Stomach (tissue), 9 donors: ENCODE data around the gene RAB5IF. TPM values are rescaled to one million over a fixed set of nuclear protein-coding genes. Genes with fewer than 3 reads are reported as not detected.

Experiments
- DNase-seq, 2 donors: peaks; one replicate each; pipeline versions ENCODE4 v3.0.0 to v3.0.0-alpha.2; 2013 to 2019
- H3K27ac ChIP-seq, 5 donors: fragments of 200-600 bp in 4 of 5; sonication (generic) in 4 of 5; one replicate each; pipeline ENCODE4 v1.5.1; 2013 to 2019; ENCODE audit warnings: mild to moderate bottlenecking in 1 of 5, moderate library complexity in 1 of 5
- H3K27me3 ChIP-seq, 3 donors: fragments of 200-600 bp; sonication (generic); one replicate each; pipeline ENCODE4 v1.5.1; 2017 to 2019; ENCODE audit warnings: mixed run types in 1 of 3
- H3K36me3 ChIP-seq, 4 donors: fragments of 200-600 bp; sonication (generic); 1 replicate in 3 of 4; 2 replicates in 1 of 4; pipeline ENCODE4 v1.5.1; 2016 to 2019
- H3K4me1 ChIP-seq, 4 donors: fragments of 200-600 bp; sonication (generic); one replicate each; pipeline ENCODE4 v1.5.1; 2016 to 2019
- H3K4me3 ChIP-seq, 4 donors: fragments of 200-600 bp; sonication (generic) in 3 of 4; one replicate each; pipeline ENCODE4 v1.5.1; 2016 to 2019; ENCODE audit warnings: mild to moderate bottlenecking in 1 of 4
- H3K9me3 ChIP-seq, 4 donors: fragments of 200-600 bp; sonication (generic); one replicate each; pipeline ENCODE4 v1.5.1; 2016 to 2019
- EP300 ChIP-seq: sonication (generic); formaldehyde crosslinking; IDR thresholded peaks from one replicate; pipeline ENCODE4 v1.6.1; 2017; ENCODE audit warnings: antibody characterized with exemption
- POLR2A ChIP-seq, 4 donors: fragments of 450-650 bp; IDR thresholded peaks; one replicate each; pipeline ENCODE4 v1.6.1; 2016; ENCODE audit warnings: antibody characterized with exemption in 4 of 4, control low read depth in 2 of 4, mild to moderate bottlenecking in 1 of 4, moderate library complexity in 1 of 4
- POLR2AphosphoS5 ChIP-seq, 3 donors: sonication (generic); formaldehyde crosslinking; IDR thresholded peaks; one replicate each; pipeline ENCODE4 v1.6.1; 2016; ENCODE audit warnings: antibody characterized with exemption in 3 of 3
- WGBS, 5 donors: extraction: QIAGEN DNeasy Blood & Tissue Kit in 3 of 5; methylation state at CpG; one replicate each; pipeline versions ENCODE4 v1.1.5 to v1.1.7; 2013 to 2018; 5-methylcytosine and 5-hydroxymethylcytosine counted together
- intact Hi-C: fragments of 100-400 bp; cut with DNase I; formaldehyde crosslinking; loops from one replicate; pipeline ENCODE4 v1.15.1; 2023; ENCODE audit warnings: low total_unique reads
- polyA plus RNA-seq, 3 donors: library from polyadenylated mRNA; stranded (reverse); fragments of 200-250 nt; gene quantifications; one replicate each; pipeline ENCODE4 v1.2.3, GENCODE V29; 2013
- total RNA-seq, 5 donors: library from RNA; depleted of rRNA; stranded (reverse); fragments of >200 nt; gene quantifications; one replicate each; pipeline versions ENCODE4 v1.1.0 to v1.2.3, GENCODE V29; 2014 to 2016
- TF ChIP-seq, protein P1 (sequence below), 7 experiments: fragments of 450-650 bp in 4 of 7; fragments of 200-600 bp in 3 of 7; sonication (generic) in 3 of 7; IDR thresholded peaks; one replicate each; pipeline ENCODE4 v1.5.1; 2016 to 2019; ENCODE audit warnings: antibody characterized with exemption in 7 of 7, control low read depth in 2 of 7, mild to moderate bottlenecking in 1 of 7
- donor health status: healthy with polysubstance abuse.
- donor health status: Bipolar disorder and iron deficiency.
- donor health status: healthy.

Gene RAB5IF
- total and polyA plus RNA-seq, 8 donors, result 35.0 to 136 (median 90.5) TPM

DNA sequence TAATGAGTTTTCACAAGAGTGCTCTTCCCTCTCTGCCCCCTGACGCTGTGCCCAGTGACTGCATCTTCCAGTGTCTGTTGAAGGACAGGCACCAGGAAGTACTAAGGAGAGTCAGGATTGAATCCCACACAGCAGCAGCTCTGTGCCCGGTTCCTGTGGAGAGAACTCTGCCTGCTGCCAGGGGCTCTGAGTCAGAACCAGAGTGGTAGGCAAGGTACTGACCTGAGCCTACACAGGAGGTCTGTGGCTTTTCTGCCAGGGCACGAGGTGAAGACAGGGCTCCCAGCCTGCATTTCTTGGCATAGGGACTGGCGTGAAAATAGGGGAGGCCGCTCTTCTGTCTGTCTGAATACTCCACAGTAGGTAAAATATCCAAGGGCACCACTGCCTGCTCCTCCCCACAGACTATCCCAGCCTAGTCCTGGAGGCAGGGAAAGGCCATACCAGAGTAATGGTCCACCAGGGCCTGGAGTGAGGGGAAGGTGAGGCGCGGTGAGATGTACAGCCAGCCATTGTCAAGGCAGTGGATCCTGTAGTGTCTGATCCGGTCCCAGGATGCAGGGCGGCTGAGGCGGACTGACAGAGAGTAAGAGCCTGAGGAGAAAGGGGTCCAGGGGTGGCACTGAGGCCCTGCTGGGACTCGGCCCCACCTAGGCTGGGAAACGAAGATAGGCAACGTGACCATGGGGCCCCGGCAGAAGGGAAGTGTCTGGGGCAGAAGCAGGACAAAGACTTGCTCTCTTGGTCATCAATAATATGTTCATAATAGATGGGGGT, 9.4 kb downstream of the RAB5IF start:
- Histone ChIP-seq H3K4me3 (no peak overlapping the region), H3K36me3 (peaks cover 39 to 61% (median 58%) of the 10 kb centered on the region in 4 donors), H3K27ac (no peak overlapping the region), H3K27me3 (no peaks in the 10 kb centered on the region), H3K9me3 (no peaks in the 10 kb centered on the region), H3K4me1 (peaks cover 7 to 21% (median 16%) of the 10 kb centered on the region in 4 donors)
- no peak for DNase-seq
- TF ChIP-seq POLR2A (IDR thresholded peaks at IDR 0.05) (no peak), EP300 (no peak), POLR2AphosphoS5 (IDR thresholded peaks at IDR 0.05) (no peak)
- TF ChIP-seq, protein P1, sequence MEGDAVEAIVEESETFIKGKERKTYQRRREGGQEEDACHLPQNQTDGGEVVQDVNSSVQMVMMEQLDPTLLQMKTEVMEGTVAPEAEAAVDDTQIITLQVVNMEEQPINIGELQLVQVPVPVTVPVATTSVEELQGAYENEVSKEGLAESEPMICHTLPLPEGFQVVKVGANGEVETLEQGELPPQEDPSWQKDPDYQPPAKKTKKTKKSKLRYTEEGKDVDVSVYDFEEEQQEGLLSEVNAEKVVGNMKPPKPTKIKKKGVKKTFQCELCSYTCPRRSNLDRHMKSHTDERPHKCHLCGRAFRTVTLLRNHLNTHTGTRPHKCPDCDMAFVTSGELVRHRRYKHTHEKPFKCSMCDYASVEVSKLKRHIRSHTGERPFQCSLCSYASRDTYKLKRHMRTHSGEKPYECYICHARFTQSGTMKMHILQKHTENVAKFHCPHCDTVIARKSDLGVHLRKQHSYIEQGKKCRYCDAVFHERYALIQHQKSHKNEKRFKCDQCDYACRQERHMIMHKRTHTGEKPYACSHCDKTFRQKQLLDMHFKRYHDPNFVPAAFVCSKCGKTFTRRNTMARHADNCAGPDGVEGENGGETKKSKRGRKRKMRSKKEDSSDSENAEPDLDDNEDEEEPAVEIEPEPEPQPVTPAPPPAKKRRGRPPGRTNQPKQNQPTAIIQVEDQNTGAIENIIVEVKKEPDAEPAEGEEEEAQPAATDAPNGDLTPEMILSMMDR (IDR thresholded peaks at IDR 0.05), result no peak
- 86 to 89% (median 87%) methylated on average over 11 to 14 of the region's 14 CpGs for WGBS, 5 donors
- intact Hi-C loops, result no loop called here

DNA sequence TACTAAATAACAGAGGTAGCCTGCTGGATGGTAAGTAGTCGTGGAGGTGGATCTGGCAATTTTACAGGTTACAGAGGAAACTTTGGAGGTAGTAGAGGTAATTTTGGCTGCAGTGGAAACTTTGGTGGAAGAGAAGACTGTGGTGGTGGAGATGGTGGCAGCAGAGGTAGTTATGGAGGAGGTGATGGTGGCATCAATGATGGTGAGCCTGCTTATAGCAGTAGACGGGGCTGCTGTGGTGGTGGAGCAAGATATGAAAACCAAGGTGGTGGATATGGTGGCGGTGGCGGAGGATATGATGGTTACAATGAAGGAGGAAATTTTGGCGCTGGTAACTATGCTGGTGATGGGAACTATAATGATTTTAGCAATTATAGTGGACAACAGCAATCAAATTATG, 15.3 kb downstream of the RAB5IF start:
- intact Hi-C loops, result no loop called here
- Histone ChIP-seq H3K4me1 (peaks cover 10 to 15% (median 13%) of the 10 kb centered on the region in 4 donors), H3K27ac (no peak overlapping the region), H3K27me3 (no peaks in the 10 kb centered on the region), H3K36me3 (peaks cover 0 to 1% (median 0%) of the 10 kb centered on the region in 4 donors), H3K4me3 (no peak overlapping the region), H3K9me3 (no peaks in the 10 kb centered on the region)
- TF ChIP-seq POLR2AphosphoS5 (IDR thresholded peaks at IDR 0.05), result no peak
- TF ChIP-seq POLR2A (IDR thresholded peaks at IDR 0.05), result no peak
- TF ChIP-seq, protein P1 (IDR thresholded peaks at IDR 0.05), result no peak
- no peak for TF ChIP-seq EP300
- DNase-seq, result no peak
- WGBS, 5 donors, result 93 to 98% (median 96%) methylated on average over 5 of the region's 5 CpGs

DNA sequence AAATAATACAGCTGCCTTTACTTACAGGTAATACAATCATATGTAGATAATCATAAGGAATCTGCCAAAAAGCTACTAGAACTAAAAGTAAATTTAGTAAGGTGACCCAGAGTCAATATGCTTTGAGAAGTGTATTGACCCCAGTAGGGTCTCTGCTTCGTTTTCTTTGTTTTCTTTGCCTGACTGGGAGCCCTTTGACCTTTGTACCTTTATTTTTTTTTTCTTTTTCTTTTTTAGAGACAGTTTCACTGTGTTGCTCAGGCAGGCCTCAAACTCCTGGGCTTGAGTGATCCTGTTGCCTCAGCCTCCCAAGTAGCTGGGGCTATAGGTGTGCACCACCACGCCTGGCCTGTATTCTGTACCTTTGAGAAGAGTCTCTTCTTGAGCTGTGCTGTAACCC, 17.9 kb downstream of the RAB5IF start:
- H3K36me3 ChIP-seq, result no peaks in the 10 kb centered on the region
- DNase-seq, result no peak
- peak overlapping the region in 4 of 5 donors; percentile 20 to 71 (median 48) for H3K27ac ChIP-seq
- intact Hi-C loops, result no loop called here
- H3K4me3 ChIP-seq, result no peak overlapping the region
- TF ChIP-seq POLR2AphosphoS5 (IDR thresholded peaks at IDR 0.05) (no peak), EP300 (no peak)
- peaks cover 10 to 15% (median 13%) of the 10 kb centered on the region in 4 donors for H3K4me1 ChIP-seq
- H3K27me3 ChIP-seq, result no peaks in the 10 kb centered on the region
- no peaks in the 10 kb centered on the region for H3K9me3 ChIP-seq
- WGBS, 5 donors, result 63 to 76% (median 70%) methylated on average over 2 of the region's 2 CpGs

DNA sequence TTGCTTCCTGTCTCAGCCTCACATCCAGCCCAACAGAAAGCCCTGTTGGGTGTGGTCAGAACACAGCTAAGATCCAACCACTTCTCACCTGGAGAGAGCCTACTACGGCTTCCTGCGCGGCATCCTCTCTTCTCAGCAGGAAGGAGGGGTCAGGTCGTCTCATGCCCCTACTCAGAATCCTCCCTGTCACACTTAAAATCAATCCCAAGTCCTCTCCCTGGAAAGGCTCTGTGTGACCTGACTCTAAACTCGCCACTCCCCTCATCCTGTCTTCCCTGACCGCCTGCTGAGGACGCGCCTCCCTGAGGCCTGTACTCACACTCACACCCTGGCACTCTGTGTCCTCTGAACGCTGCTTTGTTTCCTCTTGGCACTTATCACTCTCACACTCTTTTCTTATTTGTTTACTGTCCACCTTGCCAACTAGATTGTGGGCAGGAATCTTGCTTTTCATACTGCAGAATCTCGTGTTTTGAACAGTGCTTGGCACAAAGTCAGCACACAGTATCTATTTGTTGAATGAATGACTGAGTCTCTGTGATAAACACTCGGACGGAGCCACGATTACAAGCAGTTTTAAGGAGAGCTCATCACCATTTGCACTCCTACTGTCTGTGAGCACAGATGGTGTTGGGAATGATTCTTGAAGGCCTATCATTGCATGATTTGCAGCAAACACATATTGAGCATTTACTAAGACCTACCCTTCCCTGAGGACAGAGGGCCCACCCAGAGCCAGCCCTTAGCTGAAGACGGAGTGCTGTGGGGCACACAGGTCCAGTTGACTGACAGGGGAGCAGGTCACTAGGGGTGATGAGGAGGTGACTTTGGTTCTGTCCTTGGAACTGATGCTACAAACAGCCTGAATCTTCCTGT, 18.7 kb downstream of the RAB5IF start:
- intact Hi-C loops, result no loop called here
- Histone ChIP-seq H3K4me1 (peaks cover 10 to 15% (median 13%) of the 10 kb centered on the region in 4 donors), H3K9me3 (no peaks in the 10 kb centered on the region), H3K27ac (peak overlapping the region in 4 of 5 donors; percentile 46 to 71 (median 49)), H3K27me3 (no peaks in the 10 kb centered on the region), H3K36me3 (no peaks in the 10 kb centered on the region), H3K4me3 (peak overlapping the region in 1 of 4 donors; percentile 3)
- TF ChIP-seq POLR2A (IDR thresholded peaks at IDR 0.05) (no peak), EP300 (no peak), POLR2AphosphoS5 (IDR thresholded peaks at IDR 0.05) (peak in 2 of 3 donors; percentile 47 to 80)
- TF ChIP-seq, protein P1 (IDR thresholded peaks at IDR 0.05), result peak in 3 of 7 experiments; percentile 16 to 22 (median 20)
- 24 to 43% (median 33%) methylated on average over 14 of the region's 14 CpGs for WGBS, 5 donors
- DNase-seq, result peak; percentile 45 to 74
